Measurements from ENCODE around the gene SYCP3.

- TF ChIP-seq CTCF (conservative IDR thresholded peaks at IDR 0.05) (no peak), ZFX (IDR thresholded peaks at IDR 0.05) (no peak)
These were observed 45.1 kb upstream of the SYCP3 start for GRCh38 chr12:101784376-101784775.

Measured in C4-2B (cell line).